GM21717 (cell line): ENCODE results near the gene DAZL.

Experiments used
- ATAC-seq: cut with Tn5 transposase; IDR thresholded peaks from one replicate; pipeline ENCODE4 v1.9.1; 2021; ENCODE audit warnings: mild to moderate bottlenecking, moderate library complexity; ENCODE audit not compliant: unreplicated experiment

Gene DAZL

GRCh38 chr3:16596352-16597032, 8.7 kb downstream of the DAZL start:
- ATAC-seq: no peak

- ATAC-seq: no peak
Observed at GRCh38 chr3:16595778-16596177, 9.4 kb downstream of the DAZL start.

- ATAC-seq: peak; percentile 97
Observed at GRCh38 chr3:16589867-16590624, 15.2 kb downstream of the DAZL start.

- no peak for ATAC-seq
Observed at GRCh38 chr3:16589120-16589519, 16.1 kb downstream of the DAZL start.

GRCh38 chr3:16587681-16588060, 17.6 kb downstream of the DAZL start:
- no peak for ATAC-seq

GRCh38 chr3:16587047-16587680, 18.1 kb downstream of the DAZL start:
- no peak for ATAC-seq

- ATAC-seq: no peak
Observed at GRCh38 chr3:16584880-16585279, 20.3 kb downstream of the DAZL start.

- ATAC-seq: no peak
Observed at GRCh38 chr3:16583551-16583950, 21.7 kb downstream of the DAZL start.

GRCh38 chr3:16570113-16570512, 35.1 kb downstream of the DAZL start:
- no peak for ATAC-seq

GRCh38 chr3:16568532-16568931, 36.7 kb downstream of the DAZL start:
- no peak for ATAC-seq

GRCh38 chr3:16568115-16568514, 37.1 kb downstream of the DAZL start:
- ATAC-seq: no peak

- ATAC-seq: no peak
Observed at GRCh38 chr3:16559653-16560365, 45.4 kb downstream of the DAZL start.

GRCh38 chr3:16554126-16554525, 51.1 kb downstream of the DAZL start:
- ATAC-seq: no peak

- ATAC-seq: no peak
Observed at GRCh38 chr3:16552757-16553156, 52.5 kb downstream of the DAZL start.

- ATAC-seq: no peak
Observed at GRCh38 chr3:16551342-16551976, 53.8 kb downstream of the DAZL start.

GRCh38 chr3:16550676-16551341, 54.4 kb downstream of the DAZL start:
- peak; percentile 86 for ATAC-seq

- ATAC-seq: no peak
Observed at GRCh38 chr3:16550305-16550675, 54.9 kb downstream of the DAZL start.

GRCh38 chr3:16548721-16549120, 56.5 kb downstream of the DAZL start:
- ATAC-seq: no peak

- no peak for ATAC-seq
Observed at GRCh38 chr3:16547561-16548357, 57.5 kb downstream of the DAZL start.
